T-helper 17 cell (primary cell): Measurements from ENCODE around the gene MXRA7. TPM values are rescaled to one million over a fixed set of nuclear protein-coding genes. Genes with fewer than 3 reads are reported as not detected.
"Not testable (repeated sequence)": the region's sequence is repeated elsewhere in the genome, so short reads cannot be mapped to it uniquely, and the experiment has no call there.

Experiments used
- ATAC-seq: fragments of 150-1000 bp; cut with Tn5 transposase; 2 replicates; pipeline ENCODE4 v1.10.0; 2021; ENCODE audit warnings: mild to moderate bottlenecking, moderate library complexity
- DNase-seq, 3 donors: peaks; one replicate each; pipeline versions ENCODE4 v3.0.0 to v3.0.0-alpha.2; 2020 to 2021
- H3K9me3 ChIP-seq: one replicate; pipeline ENCODE4 v1.7.0; 2013; ENCODE audit warnings: low read length, mild to moderate bottlenecking; ENCODE audit not compliant: control insufficient read depth, poor library complexity, severe bottlenecking
- H3K27ac Mint-ChIP-seq: one replicate; pipeline ENCODE4 v1.8.0; 2022; ENCODE audit warnings: mild to moderate bottlenecking, moderate library complexity, mixed read lengths
- H3K27me3 Mint-ChIP-seq: one replicate; pipeline ENCODE4 v1.8.0; 2022; ENCODE audit warnings: mixed read lengths
- H3K36me3 Mint-ChIP-seq: one replicate; pipeline ENCODE4 v1.8.0; 2022; ENCODE audit warnings: low read depth, mixed read lengths
- H3K4me1 Mint-ChIP-seq: one replicate; pipeline ENCODE4 v1.8.0; 2022; ENCODE audit warnings: mild to moderate bottlenecking, mixed read lengths
- H3K4me3 Mint-ChIP-seq: one replicate; pipeline ENCODE4 v1.8.0; 2022; ENCODE audit warnings: mild to moderate bottlenecking, moderate library complexity, mixed read lengths
- total RNA-seq, 4 donors: library from RNA in 2 of 4; stranded (reverse) in 2 of 4; gene quantifications; one replicate each; pipeline ENCODE4 v1.2.3 and lab custom pipeline; 2022 to 2026

Gene MXRA7
- total RNA-seq, 2 donors from 2014 or later: 5.7 to 8.0 TPM

GRCh38 chr17:76716839-76717215 is 6.1 kb upstream of the MXRA7 start:
- no peak overlapping the region for H3K4me3 Mint-ChIP-seq
- peaks cover 38% of the 10 kb centered on the region for H3K4me1 Mint-ChIP-seq
- peak overlapping the region; percentile 94 for H3K27ac Mint-ChIP-seq
- DNase-seq: no peak
- H3K27me3 Mint-ChIP-seq: no peaks in the 10 kb centered on the region
- H3K9me3 ChIP-seq: no peaks in the 10 kb centered on the region
- ATAC-seq: no peak
- H3K36me3 Mint-ChIP-seq: peaks cover 4% of the 10 kb centered on the region

GRCh38 chr17:76716146-76716838 is 5.5 kb upstream of the MXRA7 start:
- Mint-ChIP-seq H3K4me3 (peak overlapping the region; percentile 41), H3K27ac (peak overlapping the region; percentile 94), H3K27me3 (no peaks in the 10 kb centered on the region), H3K4me1 (peaks cover 36% of the 10 kb centered on the region), H3K36me3 (peaks cover 3% of the 10 kb centered on the region)
- peak in 1 of 3 donors; percentile 21 for DNase-seq
- ATAC-seq: peak; percentile 85
- H3K9me3 ChIP-seq: no peaks in the 10 kb centered on the region

- H3K27me3 Mint-ChIP-seq: no peaks in the 10 kb centered on the region
- peak overlapping the region; percentile 41 for H3K4me3 Mint-ChIP-seq
- no peak for DNase-seq
- no peaks in the 10 kb centered on the region for H3K9me3 ChIP-seq
- H3K4me1 Mint-ChIP-seq: peaks cover 36% of the 10 kb centered on the region
- no peak for ATAC-seq
- peak overlapping the region; percentile 94 for H3K27ac Mint-ChIP-seq
- H3K36me3 Mint-ChIP-seq: peaks cover 3% of the 10 kb centered on the region
Observed at GRCh38 chr17:76715496-76715830, 4.7 kb upstream of the MXRA7 start.

- H3K36me3 Mint-ChIP-seq: peaks cover 3% of the 10 kb centered on the region
- ATAC-seq (peak; percentile 13), DNase-seq (peak; percentile 50 to 81 (median 67))
Observed at GRCh38 chr17:76714822-76715495, 4.2 kb upstream of the MXRA7 start.

GRCh38 chr17:76714336-76714735 is 3.6 kb upstream of the MXRA7 start:
- Mint-ChIP-seq H3K4me1 (peaks cover 38% of the 10 kb centered on the region), H3K36me3 (peaks cover 3% of the 10 kb centered on the region), H3K27me3 (no peaks in the 10 kb centered on the region), H3K27ac (peak overlapping the region; percentile 94), H3K4me3 (no peak overlapping the region)
- ATAC-seq (no peak), DNase-seq (no peak)
- H3K9me3 ChIP-seq: no peaks in the 10 kb centered on the region

More at GRCh38 chr17:76714822-76715495, 4.2 kb upstream of the MXRA7 start:
- Mint-ChIP-seq H3K4me1 (peaks cover 36% of the 10 kb centered on the region), H3K4me3 (peak overlapping the region; percentile 53), H3K27me3 (no peaks in the 10 kb centered on the region), H3K27ac (peak overlapping the region; percentile 94)
- no peaks in the 10 kb centered on the region for H3K9me3 ChIP-seq

GRCh38 chr17:76713765-76714164 is 3.0 kb upstream of the MXRA7 start:
- Mint-ChIP-seq H3K27ac (no peak overlapping the region), H3K4me3 (no peak overlapping the region), H3K36me3 (peaks cover 3% of the 10 kb centered on the region), H3K4me1 (peaks cover 35% of the 10 kb centered on the region), H3K27me3 (no peaks in the 10 kb centered on the region)
- DNase-seq: no peak
- H3K9me3 ChIP-seq: no peaks in the 10 kb centered on the region
- ATAC-seq: no peak

GRCh38 chr17:76712321-76712720 is 1.6 kb upstream of the MXRA7 start:
- H3K27ac Mint-ChIP-seq: peak overlapping the region; percentile 49
- peaks cover 34% of the 10 kb centered on the region for H3K4me1 Mint-ChIP-seq

GRCh38 chr17:76709951-76710862 is 558 bp downstream of the MXRA7 start:
- peak; percentile 39 for ATAC-seq
- DNase-seq, H3K36me3 Mint-ChIP-seq, H3K27ac Mint-ChIP-seq, H3K9me3 ChIP-seq, H3K27me3 Mint-ChIP-seq: not testable (repeated sequence)
- H3K4me1 Mint-ChIP-seq: peaks cover 22% of the 10 kb centered on the region
- H3K4me3 Mint-ChIP-seq: peak overlapping the region; percentile 71

More at GRCh38 chr17:76712321-76712720, 1.6 kb upstream of the MXRA7 start:
- H3K9me3 ChIP-seq, DNase-seq, H3K4me3 Mint-ChIP-seq, H3K36me3 Mint-ChIP-seq, H3K27me3 Mint-ChIP-seq, ATAC-seq: not testable (repeated sequence)

- H3K4me1 Mint-ChIP-seq: peaks cover 18% of the 10 kb centered on the region
- no peaks in the 10 kb centered on the region for H3K9me3 ChIP-seq
- H3K4me3 Mint-ChIP-seq: peak overlapping the region; percentile 71
- ATAC-seq (no peak), DNase-seq (no peak)
- H3K27me3 Mint-ChIP-seq: no peaks in the 10 kb centered on the region
- H3K36me3 Mint-ChIP-seq: peaks cover 2% of the 10 kb centered on the region
- H3K27ac Mint-ChIP-seq: no peak overlapping the region
Observed at GRCh38 chr17:76709077-76709950, 1.5 kb downstream of the MXRA7 start.

GRCh38 chr17:76707985-76708807 is 2.6 kb downstream of the MXRA7 start:
- ATAC-seq (no peak), DNase-seq (no peak)
- H3K27me3 Mint-ChIP-seq: no peaks in the 10 kb centered on the region
- H3K36me3 Mint-ChIP-seq: no peaks in the 10 kb centered on the region
- H3K9me3 ChIP-seq: no peaks in the 10 kb centered on the region
- H3K4me3 Mint-ChIP-seq: no peak overlapping the region
- no peak overlapping the region for H3K27ac Mint-ChIP-seq
- peaks cover 9% of the 10 kb centered on the region for H3K4me1 Mint-ChIP-seq

- Mint-ChIP-seq H3K27ac (no peak overlapping the region), H3K4me3 (no peak overlapping the region), H3K27me3 (no peaks in the 10 kb centered on the region), H3K36me3 (no peaks in the 10 kb centered on the region), H3K4me1 (peaks cover 9% of the 10 kb centered on the region)
- H3K9me3 ChIP-seq: no peaks in the 10 kb centered on the region
- ATAC-seq (no peak), DNase-seq (no peak)
Observed at GRCh38 chr17:76706817-76707216, 3.9 kb downstream of the MXRA7 start.

GRCh38 chr17:76704805-76705204 is 6.0 kb downstream of the MXRA7 start:
- Mint-ChIP-seq H3K36me3 (no peaks in the 10 kb centered on the region), H3K4me1 (peaks cover 7% of the 10 kb centered on the region), H3K4me3 (no peak overlapping the region), H3K27me3 (no peaks in the 10 kb centered on the region), H3K27ac (no peak overlapping the region)
- no peak for DNase-seq
- no peak for ATAC-seq
- H3K9me3 ChIP-seq: no peaks in the 10 kb centered on the region
